NT2/D1 (cell line): ENCODE measurements around the gene RETN.

Experiments used
- SUZ12 ChIP-seq: IDR thresholded peaks from 2 replicates; pipeline ENCODE4 v1.6.1; 2011; ENCODE audit not compliant: insufficient read length, insufficient read depth; ENCODE audit errors: extremely low read depth
- ZNF274 ChIP-seq: IDR thresholded peaks from 2 replicates; pipeline ENCODE4 v1.6.1; 2011; ENCODE audit warnings: mild to moderate bottlenecking, low read depth, low read length

DNA sequence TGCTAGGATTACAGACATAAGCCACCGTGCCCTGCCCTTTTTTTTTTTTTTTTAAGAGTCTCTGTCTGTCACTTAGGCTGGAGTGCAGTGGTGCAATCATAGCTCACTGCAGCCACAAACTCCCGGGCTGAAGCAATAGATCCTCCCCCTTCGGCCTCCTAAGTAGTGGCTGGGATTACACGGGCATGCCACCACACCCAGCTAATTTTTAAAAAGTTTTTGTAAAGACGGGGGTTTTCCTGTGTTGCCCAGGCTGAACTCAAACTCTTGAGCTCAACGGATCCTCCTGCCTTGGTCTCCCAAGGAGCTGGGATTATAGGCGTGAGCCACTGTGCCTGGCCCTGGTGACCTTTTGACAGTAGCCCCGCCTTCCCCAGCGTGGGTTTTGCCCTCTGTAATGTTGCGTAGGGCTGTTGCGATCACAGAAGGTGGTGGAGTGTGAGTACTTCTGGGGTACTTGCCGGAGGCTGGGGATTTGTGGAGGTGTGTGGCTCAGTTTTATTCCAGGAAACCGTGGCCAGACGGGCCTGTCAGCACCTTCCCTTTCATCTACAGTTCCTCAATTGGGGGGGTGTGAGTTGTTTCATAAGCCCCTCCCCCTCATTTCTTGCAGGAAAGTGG, 11.6 kb upstream of the RETN start:
- TF ChIP-seq ZNF274, result no peak
- no peak for TF ChIP-seq SUZ12
